Hematopoietic multipotent progenitor cell treated with erythropoietin and hydrocortisone succinate and interleukin-3 and kit ligand, for 15 days (in vitro differentiated cells): ENCODE data around the gene MEIOC.
A peak's percentile ranks its signal among the peaks of the same experiment; 100 is the strongest.

ENCODE experiments used
- DNase-seq: peaks from one replicate; pipeline ENCODE4 v3.0.0-alpha.2; 2015; ENCODE audit warnings: low spot score

Gene MEIOC

GRCh38 chr17:44708401-44709263 lies 52.4 kb downstream of the MEIOC start, which contains the start of gene DBF4B:
DBF4B (plus strand) TSS chr17:44708665; CDS start chr17:44708821, 156 bp downstream.
- peak; percentile 91 for DNase-seq

GRCh38 chr17:44719444-44719843 lies 63.2 kb downstream of the MEIOC start:
- DNase-seq = no peak

GRCh38 chr17:44722254-44722653 lies 66.0 kb downstream of the MEIOC start:
- DNase-seq = no peak
